K562 (cell line): ENCODE results near the gene MAN1B1.

ENCODE experiments used
- ETV6 ChIP-seq, 3 experiments: fragments of 150-350 bp in 1 of 3; sonication (generic) in 1 of 3; formaldehyde crosslinking in 1 of 3; IDR thresholded peaks; 2 replicates each; pipeline versions ENCODE4 v1.6.1 to v1.8.0; 2014 to 2022; ENCODE audit warnings: borderline replicate concordance in 2 of 3, low read depth in 2 of 3, antibody characterized with exemption in 1 of 3, low read length in 1 of 3, mild to moderate bottlenecking in 1 of 3, missing genetic modification reagents in 1 of 3
- HSF4 ChIP-seq: fragments of 250-450 bp; sonication (Bioruptor Pico); IDR thresholded peaks from 2 replicates; pipeline ENCODE4 v2.1.2; 2022; ENCODE audit warnings: mild to moderate bottlenecking, moderate library complexity, borderline replicate concordance
- JUN ChIP-seq, 2 experiments: sonication (generic) in 1 of 2; formaldehyde crosslinking in 1 of 2; IDR thresholded peaks; 2 replicates each; pipeline versions ENCODE4 v1.6.1 to v1.8.0; 2012 to 2022; ENCODE audit warnings: borderline replicate concordance in 2 of 2, mild to moderate bottlenecking in 2 of 2, improper control_type of control experiment in 1 of 2, low read depth in 1 of 2, low read length in 1 of 2, missing genetic modification reagents in 1 of 2
- LCOR ChIP-seq: sonication (generic); formaldehyde crosslinking; IDR thresholded peaks from 2 replicates; pipeline ENCODE4 v1.8.0; 2022; ENCODE audit warnings: mild to moderate bottlenecking, missing genetic modification reagents
- SP1 ChIP-seq: sonication (generic); formaldehyde crosslinking; IDR thresholded peaks from 2 replicates; pipeline ENCODE4 v1.8.1; 2022; ENCODE audit warnings: mild to moderate bottlenecking, missing genetic modification reagents
- TF ChIP-seq, protein P1 (sequence below), 3 experiments: IDR thresholded peaks in 2 of 3; conservative IDR thresholded peaks in 1 of 3; 2 replicates each; pipeline ENCODE4 v1.5.1; 2011 to 2012; ENCODE audit warnings: low read length in 3 of 3, mild to moderate bottlenecking in 3 of 3, control low read depth in 2 of 3, improper control_type of control experiment in 1 of 3, inconsistent platforms in 1 of 3, low read depth in 1 of 3, mixed read lengths in 1 of 3, moderate library complexity in 1 of 3; ENCODE audit not compliant: insufficient read depth in 2 of 3
- TF ChIP-seq, protein P2 (sequence below): sonication (generic); formaldehyde crosslinking; IDR thresholded peaks from 2 replicates; pipeline ENCODE4 v1.9.0; 2022; ENCODE audit warnings: mild to moderate bottlenecking, missing genetic modification reagents

DNA sequence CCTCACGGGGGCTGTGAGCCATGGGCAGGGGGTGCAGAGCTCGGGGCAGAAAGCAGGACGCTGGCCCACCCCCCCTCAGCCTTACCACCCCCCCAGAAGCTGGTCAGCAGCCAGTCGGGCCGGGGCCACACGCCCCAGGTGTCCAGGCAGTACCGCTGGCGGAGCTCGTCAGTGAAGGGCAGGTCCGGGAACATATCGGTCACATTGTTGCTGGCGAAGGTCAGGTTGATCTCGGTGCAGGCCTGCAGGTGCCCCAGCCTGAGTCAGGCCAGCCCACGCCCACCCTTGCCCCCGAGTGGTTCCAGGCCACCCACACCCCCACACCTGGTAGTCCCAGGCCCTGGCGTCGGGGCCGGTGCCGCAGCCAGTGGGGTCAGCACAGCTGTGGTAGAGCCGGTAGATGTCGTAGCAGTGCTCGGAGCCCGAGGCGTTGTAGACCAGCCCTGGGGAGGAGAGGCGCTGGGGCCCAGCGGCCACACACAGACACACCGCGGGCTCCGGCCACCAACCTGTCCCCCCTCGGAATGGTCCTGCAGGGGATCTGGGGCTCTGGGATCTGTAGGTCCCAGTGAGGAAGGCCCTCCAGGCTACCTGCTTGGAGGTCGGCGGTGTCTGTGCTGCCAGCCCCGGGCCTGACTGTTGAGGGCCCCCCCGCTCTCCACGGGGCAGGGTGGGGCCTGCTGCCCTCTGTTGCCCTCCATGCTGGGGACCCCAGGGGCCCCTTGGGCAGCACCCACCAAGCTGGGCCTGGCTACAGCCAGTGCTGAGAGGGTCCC, 25.2 kb downstream of the MAN1B1 start:
- no peak for TF ChIP-seq JUN (IDR thresholded peaks at IDR 0.05; ENCODE audit: borderline replicate concordance, low read depth, low read length)
- TF ChIP-seq JUN (CRISPR knock-in tag; IDR thresholded peaks at IDR 0.05; ENCODE audit: borderline replicate concordance), result no peak
- TF ChIP-seq ETV6 (IDR thresholded peaks at IDR 0.05; ENCODE audit: borderline replicate concordance in 1 of 2, low read depth in 2 of 2, low read length in 1 of 2), result no peak
- TF ChIP-seq ETV6 (CRISPR knock-in tag; IDR thresholded peaks at IDR 0.05; ENCODE audit: borderline replicate concordance), result no peak
- TF ChIP-seq LCOR, result no peak
- TF ChIP-seq, protein P1, sequence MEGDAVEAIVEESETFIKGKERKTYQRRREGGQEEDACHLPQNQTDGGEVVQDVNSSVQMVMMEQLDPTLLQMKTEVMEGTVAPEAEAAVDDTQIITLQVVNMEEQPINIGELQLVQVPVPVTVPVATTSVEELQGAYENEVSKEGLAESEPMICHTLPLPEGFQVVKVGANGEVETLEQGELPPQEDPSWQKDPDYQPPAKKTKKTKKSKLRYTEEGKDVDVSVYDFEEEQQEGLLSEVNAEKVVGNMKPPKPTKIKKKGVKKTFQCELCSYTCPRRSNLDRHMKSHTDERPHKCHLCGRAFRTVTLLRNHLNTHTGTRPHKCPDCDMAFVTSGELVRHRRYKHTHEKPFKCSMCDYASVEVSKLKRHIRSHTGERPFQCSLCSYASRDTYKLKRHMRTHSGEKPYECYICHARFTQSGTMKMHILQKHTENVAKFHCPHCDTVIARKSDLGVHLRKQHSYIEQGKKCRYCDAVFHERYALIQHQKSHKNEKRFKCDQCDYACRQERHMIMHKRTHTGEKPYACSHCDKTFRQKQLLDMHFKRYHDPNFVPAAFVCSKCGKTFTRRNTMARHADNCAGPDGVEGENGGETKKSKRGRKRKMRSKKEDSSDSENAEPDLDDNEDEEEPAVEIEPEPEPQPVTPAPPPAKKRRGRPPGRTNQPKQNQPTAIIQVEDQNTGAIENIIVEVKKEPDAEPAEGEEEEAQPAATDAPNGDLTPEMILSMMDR (IDR thresholded peaks at IDR 0.05 in 2 of 3, conservative IDR thresholded peaks at IDR 0.05 in 1 of 3; ENCODE audit: insufficient read depth in 2 of 3, low read depth in 1 of 3, low read length in 3 of 3), result no peak
- TF ChIP-seq, protein P2, sequence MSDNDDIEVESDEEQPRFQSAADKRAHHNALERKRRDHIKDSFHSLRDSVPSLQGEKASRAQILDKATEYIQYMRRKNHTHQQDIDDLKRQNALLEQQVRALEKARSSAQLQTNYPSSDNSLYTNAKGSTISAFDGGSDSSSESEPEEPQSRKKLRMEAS, result no peak
- no peak for TF ChIP-seq SP1 (CRISPR knock-in tag)
- TF ChIP-seq HSF4 (CRISPR knock-in tag), result no peak
